ENCODE measurements around the gene EXOSC5.

DNA sequence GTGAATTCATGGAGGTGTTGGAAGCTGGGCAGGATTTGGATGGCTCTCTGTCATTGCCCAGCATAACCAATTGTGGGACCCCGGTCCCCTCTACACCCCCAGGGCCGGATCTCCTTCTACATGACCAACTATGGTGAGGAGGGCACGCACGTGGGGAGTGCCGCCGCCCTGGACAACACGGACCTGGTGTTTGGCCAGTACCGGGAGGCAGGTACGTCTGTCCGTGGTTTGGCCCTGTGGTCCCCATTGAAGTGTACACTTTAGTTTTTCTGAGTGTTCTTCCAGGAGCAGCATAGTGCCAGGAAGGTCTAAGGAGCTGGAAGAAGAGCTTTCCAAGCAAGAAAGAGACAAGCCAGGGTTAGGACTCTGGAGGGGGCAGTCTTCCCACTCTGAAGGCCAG lies 16.8 kb upstream of the EXOSC5 start:
- TF ChIP-seq, protein P1, sequence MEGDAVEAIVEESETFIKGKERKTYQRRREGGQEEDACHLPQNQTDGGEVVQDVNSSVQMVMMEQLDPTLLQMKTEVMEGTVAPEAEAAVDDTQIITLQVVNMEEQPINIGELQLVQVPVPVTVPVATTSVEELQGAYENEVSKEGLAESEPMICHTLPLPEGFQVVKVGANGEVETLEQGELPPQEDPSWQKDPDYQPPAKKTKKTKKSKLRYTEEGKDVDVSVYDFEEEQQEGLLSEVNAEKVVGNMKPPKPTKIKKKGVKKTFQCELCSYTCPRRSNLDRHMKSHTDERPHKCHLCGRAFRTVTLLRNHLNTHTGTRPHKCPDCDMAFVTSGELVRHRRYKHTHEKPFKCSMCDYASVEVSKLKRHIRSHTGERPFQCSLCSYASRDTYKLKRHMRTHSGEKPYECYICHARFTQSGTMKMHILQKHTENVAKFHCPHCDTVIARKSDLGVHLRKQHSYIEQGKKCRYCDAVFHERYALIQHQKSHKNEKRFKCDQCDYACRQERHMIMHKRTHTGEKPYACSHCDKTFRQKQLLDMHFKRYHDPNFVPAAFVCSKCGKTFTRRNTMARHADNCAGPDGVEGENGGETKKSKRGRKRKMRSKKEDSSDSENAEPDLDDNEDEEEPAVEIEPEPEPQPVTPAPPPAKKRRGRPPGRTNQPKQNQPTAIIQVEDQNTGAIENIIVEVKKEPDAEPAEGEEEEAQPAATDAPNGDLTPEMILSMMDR (IDR thresholded peaks at IDR 0.05; ENCODE audit: insufficient read depth, low read length, poor library complexity, severe bottlenecking), result no peak
- TF ChIP-seq EZH2phosphoT487 (conservative IDR thresholded peaks at IDR 0.05; ENCODE audit: low read length), result no peak

Measured in SU-DHL-6 (cell line).